ENCODE data around the gene HOXC5.

The HOXC5 gene

GRCh38 chr12:54032627-54033100 is at the start of gene HOXC5:
Gene HOXC5 (plus strand): TSS chr12:54033050. CDS start chr12:54033123, 73 bp downstream.
- DNase-seq (ENCODE audit: low read depth in 2 of 2): peak; percentile 40 to 51

- no peak for DNase-seq (ENCODE audit: low read depth in 2 of 2)
Observed at GRCh38 chr12:53983568-53983949, 49.3 kb upstream of the HOXC5 start.

DNA sequence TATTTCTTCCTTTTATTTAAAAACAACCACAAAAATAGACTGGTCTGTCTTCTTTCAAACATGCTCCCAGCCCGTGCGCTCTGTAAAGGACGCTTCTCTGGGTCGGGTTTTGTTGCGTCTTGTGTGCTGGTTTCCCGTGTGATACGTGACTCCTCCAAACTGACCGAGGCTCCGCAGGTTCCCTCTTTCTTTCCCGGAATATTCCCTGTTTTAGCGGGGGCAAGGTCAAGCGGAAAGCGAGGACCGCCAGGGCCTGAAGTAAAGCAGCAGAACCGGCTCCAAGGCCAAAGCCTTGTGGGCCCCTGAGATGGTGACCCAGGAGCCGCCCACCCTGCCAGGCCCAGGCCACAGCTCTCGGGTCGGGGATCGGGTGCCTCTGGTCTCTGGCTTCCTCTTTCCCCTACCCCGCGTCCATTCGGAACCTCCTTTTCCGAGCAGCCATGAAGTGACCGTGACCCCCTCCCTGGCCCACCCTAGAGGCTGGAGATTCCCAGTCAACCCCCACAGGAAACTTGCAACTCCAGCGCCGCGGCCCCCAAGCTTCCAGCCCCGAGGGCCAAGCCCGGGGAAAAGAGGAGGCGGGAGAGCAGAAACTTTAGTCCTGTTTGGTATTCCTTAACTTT is 48.8 kb upstream of the HOXC5 start:
- no peak for DNase-seq (ENCODE audit: low read depth in 2 of 2)

- peak; percentile 81 to 90 for DNase-seq (ENCODE audit: low read depth in 2 of 2)
Observed at GRCh38 chr12:53984901-53985691, 47.8 kb upstream of the HOXC5 start, which contains the start of gene HOXC10. Gene HOXC10 (plus strand): TSS chr12:53985146. CDS start chr12:53985260, 114 bp downstream.

- no peak for DNase-seq (ENCODE audit: low read depth in 2 of 2)
Observed at GRCh38 chr12:53985692-53985993, 47.2 kb upstream of the HOXC5 start.

- no peak for DNase-seq (ENCODE audit: low read depth in 2 of 2)
Observed at GRCh38 chr12:53985994-53986685, 46.7 kb upstream of the HOXC5 start.

GRCh38 chr12:53986686-53987483 is 46.0 kb upstream of the HOXC5 start:
- no peak for DNase-seq (ENCODE audit: low read depth in 2 of 2)

DNA sequence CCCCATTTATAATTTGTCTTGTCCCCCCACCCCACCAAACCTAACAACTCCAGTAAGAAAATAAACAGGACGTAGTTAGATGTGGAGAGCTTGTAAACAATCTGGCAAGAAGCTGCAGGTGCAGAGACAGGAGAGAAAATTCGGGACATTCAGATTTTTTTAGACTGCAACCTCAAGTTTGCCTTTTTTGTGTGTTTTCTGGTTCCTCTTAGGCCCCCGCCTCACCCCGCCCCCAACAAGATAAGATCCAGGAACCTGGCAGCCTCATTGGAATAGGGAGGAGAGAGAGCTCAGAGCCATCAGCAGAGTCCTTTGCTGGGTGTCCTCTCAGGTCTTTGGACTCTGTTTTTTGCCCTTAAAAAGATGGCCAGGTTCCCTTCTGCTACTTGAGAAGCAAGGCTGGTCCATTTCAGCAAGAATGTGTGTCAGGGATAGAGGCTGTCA is 45.0 kb upstream of the HOXC5 start:
- no peak for DNase-seq (ENCODE audit: low read depth in 2 of 2)

DNA sequence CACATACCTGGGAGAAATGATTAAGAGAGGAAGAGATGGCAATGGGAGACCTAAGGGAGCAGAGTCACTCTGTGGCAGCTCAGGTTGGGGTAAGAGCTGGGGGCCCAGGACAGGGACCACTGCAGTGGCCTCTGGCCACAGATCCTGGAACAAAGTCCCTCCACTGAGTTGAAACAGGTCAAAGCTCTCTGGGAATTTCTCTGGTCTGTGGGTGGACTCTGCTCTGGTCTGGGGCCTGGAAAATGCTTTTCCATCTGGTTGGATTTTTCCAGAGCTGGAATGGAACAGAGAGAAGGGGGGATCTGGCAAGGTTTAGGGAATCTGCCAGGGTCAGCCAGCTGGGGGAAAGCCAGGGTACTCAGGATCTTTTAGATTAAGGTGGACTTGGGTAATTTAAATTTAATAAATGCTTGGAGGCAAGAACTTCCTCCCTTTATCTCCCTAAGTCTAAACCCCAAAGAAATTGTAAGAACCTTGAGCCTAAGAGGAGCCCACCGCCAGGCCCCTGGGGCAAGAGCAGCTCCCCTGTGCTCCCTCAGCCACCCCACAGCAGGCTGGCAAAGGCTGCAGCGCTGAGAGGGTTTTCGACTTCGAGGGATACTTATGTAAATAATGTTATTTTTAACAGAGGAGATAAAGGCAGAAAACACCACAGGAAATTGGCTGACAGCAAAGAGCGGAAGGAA is 44.2 kb upstream of the HOXC5 start:
- DNase-seq (ENCODE audit: low read depth in 2 of 2): no peak

- DNase-seq (ENCODE audit: low read depth in 2 of 2): no peak
Observed at GRCh38 chr12:53989227-53990113, 43.4 kb upstream of the HOXC5 start.

DNA sequence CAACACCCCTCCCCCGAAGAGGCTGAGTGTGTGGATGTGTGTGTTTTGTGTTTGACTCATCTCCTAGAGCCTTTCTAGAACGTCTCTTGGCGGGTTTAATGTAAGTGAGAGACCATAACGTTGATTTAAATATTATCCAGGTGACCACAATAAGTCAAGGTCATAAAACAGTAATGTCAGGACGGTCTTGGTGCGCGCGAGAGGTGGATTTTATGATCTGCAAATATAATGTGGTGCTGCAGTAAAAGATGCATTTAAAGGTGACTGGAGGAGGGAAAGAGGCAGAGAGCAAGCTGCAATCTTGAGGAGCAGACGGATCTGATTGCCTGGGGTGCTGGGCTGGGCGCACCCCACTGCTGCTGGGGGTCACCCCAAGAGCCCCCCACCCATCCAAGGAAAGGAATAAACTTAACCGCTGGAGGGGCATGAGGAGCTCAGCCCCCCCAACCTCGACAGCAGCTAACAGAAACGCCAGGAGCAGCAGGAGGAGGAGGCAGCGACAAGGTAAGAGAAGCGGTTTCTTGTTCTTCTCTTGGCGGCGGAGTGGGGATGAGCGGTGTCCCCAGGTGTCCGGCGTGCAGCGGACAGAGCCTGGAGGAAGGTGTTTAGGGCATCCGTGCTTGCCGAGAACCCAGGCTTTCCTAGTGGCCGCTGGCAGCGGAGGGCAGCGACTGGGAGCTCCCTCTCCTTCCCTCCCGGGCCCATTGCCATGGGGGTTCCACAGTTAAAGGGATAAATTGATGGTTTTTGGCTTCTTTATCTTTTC is 42.4 kb upstream of the HOXC5 start:
- DNase-seq (ENCODE audit: low read depth in 2 of 2): no peak

GRCh38 chr12:53991077-53991460 is 41.8 kb upstream of the HOXC5 start:
- DNase-seq (ENCODE audit: low read depth in 2 of 2): no peak

GRCh38 chr12:53992377-53992889 is 40.4 kb upstream of the HOXC5 start:
- no peak for DNase-seq (ENCODE audit: low read depth in 2 of 2)

DNA sequence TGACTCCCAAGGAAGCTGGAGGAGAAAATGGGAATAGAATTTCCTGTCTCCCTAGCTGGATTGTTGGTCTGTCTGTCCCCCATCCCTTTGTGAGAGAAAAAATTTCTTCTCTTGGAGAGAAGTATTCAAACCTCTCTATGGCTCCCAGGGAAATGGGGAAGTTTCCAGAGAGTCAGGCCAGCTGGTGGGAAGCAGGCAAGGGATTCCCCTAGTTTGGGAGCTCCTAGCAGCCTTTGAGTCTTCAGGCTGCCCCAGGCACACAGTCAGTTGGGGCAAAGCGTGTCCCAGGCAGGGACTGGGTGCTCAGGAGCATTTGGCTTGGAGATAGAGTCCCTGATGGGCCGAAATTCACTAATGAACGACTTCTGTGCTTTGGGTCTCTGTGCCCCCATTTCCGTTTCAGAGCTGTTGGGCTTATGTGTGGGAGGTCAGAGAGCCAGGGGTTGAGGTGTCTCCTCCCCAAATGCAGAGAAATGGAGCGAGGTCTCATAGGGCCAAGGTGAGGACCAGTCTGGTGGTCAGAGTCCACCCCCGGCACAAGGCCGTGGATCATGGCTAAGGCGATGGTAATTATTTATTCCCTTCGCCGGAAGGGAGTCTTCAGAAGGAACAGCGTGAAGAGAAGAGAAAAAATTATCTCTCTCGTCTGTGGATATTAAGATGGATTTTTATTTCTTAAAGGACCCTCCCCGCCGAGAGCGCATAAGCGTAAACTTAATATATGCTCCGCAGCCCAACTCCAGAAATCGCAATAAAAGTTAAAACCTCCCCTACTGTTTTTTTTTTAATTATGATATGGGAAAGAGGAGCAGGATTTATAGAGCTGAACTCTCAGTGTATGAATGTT is 39.5 kb upstream of the HOXC5 start:
- DNase-seq (ENCODE audit: low read depth in 2 of 2): no peak

DNA sequence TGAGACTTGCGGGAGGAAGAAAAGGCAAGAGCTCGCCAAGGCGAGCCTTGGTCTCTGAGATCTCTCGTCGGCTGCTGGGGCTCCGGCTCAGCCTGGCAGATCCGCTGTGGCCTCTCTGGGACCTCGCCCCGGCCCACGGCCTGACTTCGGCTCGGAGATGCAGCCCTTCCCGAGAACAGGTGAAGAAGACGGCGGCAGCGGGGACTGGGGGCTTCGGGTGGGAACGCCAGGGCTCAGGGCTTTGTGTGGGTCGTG is 38.9 kb upstream of the HOXC5 start:
- DNase-seq (ENCODE audit: low read depth in 2 of 2): no peak

DNA sequence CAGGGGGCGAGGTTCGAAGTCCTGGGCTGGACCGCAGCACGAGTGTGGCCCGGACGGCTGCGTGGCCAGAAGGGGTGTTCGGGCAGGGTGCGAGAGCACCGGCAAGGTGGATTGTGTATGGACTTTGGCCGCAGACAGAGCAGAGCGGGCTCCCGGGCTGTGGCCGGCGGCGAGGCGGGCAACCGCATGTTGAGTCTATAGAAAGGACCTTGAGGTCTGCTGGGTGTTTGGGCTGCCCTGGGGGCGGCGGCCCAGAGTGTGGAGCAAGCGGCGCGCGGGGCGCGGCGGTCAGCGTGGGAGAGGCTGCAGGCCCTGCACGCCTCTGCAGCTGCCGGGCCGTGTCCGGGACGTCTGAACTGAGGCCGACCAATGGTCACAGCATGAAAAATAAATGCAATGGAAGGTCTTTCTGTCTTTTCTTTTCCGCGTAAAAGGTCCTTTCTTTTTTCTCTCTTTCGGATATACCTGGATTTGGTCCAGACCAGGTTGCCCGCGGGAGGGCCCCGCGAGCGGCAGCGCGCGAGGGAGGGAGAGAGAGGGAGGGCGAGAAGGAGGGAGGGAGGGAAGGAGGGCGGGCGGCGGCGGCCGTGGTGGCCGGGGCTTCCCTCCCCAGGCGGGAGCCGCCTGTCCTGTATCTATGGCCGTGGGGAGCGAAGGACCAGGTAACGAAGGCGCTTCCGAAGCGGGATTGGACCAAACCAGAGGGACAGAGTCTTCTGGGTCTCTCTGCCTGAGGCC is 38.4 kb upstream of the HOXC5 start:
- no peak for DNase-seq (ENCODE audit: low read depth in 2 of 2)

DNA sequence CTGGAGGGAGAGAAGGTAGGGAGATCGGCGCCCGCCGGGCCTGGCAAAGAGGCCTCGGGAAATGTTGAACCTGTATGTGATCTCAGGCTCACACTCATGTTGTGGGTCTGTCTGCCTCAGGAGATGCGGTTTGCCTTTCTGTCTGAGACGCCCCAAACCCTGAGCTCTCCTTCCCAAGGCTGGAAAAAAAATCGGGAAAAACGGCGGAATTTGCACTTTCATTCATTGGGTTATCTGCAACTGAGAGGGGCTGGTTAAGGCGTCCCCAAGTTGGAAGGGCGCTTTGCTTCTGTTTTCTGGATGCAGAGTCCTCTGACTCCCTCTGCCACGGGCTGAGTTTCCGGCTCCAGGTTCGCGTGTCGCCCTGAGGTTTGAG is 37.9 kb upstream of the HOXC5 start:
- no peak for DNase-seq (ENCODE audit: low read depth in 2 of 2)
